Parathyroid adenoma (tissue), 2 donors: ENCODE results near the gene ARHGDIB.

Experiments used
- H2AFZ ChIP-seq: fragments of 300-600 bp; sonication (generic); one replicate; pipeline ENCODE4 v1.7.0; 2017; ENCODE audit warnings: antibody characterized with exemption, mild to moderate bottlenecking
- H3K27ac ChIP-seq: fragments of 300-600 bp; sonication (generic); one replicate; pipeline ENCODE4 v1.7.0; 2017
- H3K27me3 ChIP-seq: fragments of 300-600 bp; sonication (generic); one replicate; pipeline ENCODE4 v1.7.0; 2017; ENCODE audit warnings: low read length; ENCODE audit not compliant: control insufficient read depth, insufficient read depth
- H3K36me3 ChIP-seq: fragments of 300-600 bp; sonication (generic); one replicate; pipeline ENCODE4 v1.7.0; 2017; ENCODE audit warnings: low read length; ENCODE audit not compliant: control insufficient read depth, insufficient read depth
- H3K4me1 ChIP-seq: fragments of 300-600 bp; sonication (generic); one replicate; pipeline ENCODE4 v1.7.0; 2017; ENCODE audit warnings: control low read depth
- H3K4me2 ChIP-seq: fragments of 300-600 bp; sonication (generic); one replicate; pipeline ENCODE4 v1.7.0; 2017; ENCODE audit warnings: low read length
- H3K4me3 ChIP-seq: fragments of 300-600 bp; sonication (generic); one replicate; pipeline ENCODE4 v1.7.0; 2017; ENCODE audit warnings: low read depth, low read length
- H3K79me2 ChIP-seq: fragments of 300-600 bp; sonication (generic); one replicate; pipeline ENCODE4 v1.7.0; 2017; ENCODE audit warnings: control low read depth
- H3K9ac ChIP-seq: fragments of 300-600 bp; sonication (generic); one replicate; pipeline ENCODE4 v1.7.0; 2017; ENCODE audit warnings: mild to moderate bottlenecking
- H3K9me3 ChIP-seq: fragments of 300-600 bp; sonication (generic); one replicate; pipeline ENCODE4 v1.7.0; 2017; ENCODE audit warnings: low read length; ENCODE audit not compliant: control insufficient read depth
- CTCF ChIP-seq: fragments of 300-600 bp; sonication (generic); IDR thresholded peaks from one replicate; pipeline ENCODE4 v1.7.0; 2017; ENCODE audit warnings: antibody characterized with exemption, mild to moderate bottlenecking
- donor health status: primary hyperparathyroidism.

ARHGDIB gene

GRCh38 chr12:14981049-14981448 is 19.6 kb upstream of the ARHGDIB start:
- no peak overlapping the region for H2AFZ ChIP-seq
- no peaks in the 10 kb centered on the region for H3K9me3 ChIP-seq
- H3K4me1 ChIP-seq, result no peaks in the 10 kb centered on the region
- no peaks in the 10 kb centered on the region for H3K79me2 ChIP-seq
- H3K4me2 ChIP-seq, result no peak overlapping the region
- TF ChIP-seq CTCF, result no peak
- no peak overlapping the region for H3K27ac ChIP-seq
- H3K9ac ChIP-seq, result no peak overlapping the region
- no peak overlapping the region for H3K4me3 ChIP-seq
- no peaks in the 10 kb centered on the region for H3K36me3 ChIP-seq
- H3K27me3 ChIP-seq, result no peaks in the 10 kb centered on the region

GRCh38 chr12:14979468-14979867 is 18.1 kb upstream of the ARHGDIB start:
- no peak overlapping the region for H3K9ac ChIP-seq
- no peak overlapping the region for H2AFZ ChIP-seq
- H3K4me2 ChIP-seq, result no peak overlapping the region
- no peak overlapping the region for H3K4me3 ChIP-seq
- TF ChIP-seq CTCF, result no peak
- H3K79me2 ChIP-seq, result no peaks in the 10 kb centered on the region
- H3K27ac ChIP-seq, result no peak overlapping the region
- H3K4me1 ChIP-seq, result no peaks in the 10 kb centered on the region
- no peaks in the 10 kb centered on the region for H3K9me3 ChIP-seq
- H3K36me3 ChIP-seq, result no peaks in the 10 kb centered on the region
- no peaks in the 10 kb centered on the region for H3K27me3 ChIP-seq

- H2AFZ ChIP-seq, result no peak overlapping the region
- H3K4me2 ChIP-seq, result no peak overlapping the region
- H3K27ac ChIP-seq, result no peak overlapping the region
- H3K27me3 ChIP-seq, result no peaks in the 10 kb centered on the region
- no peaks in the 10 kb centered on the region for H3K79me2 ChIP-seq
- no peak for TF ChIP-seq CTCF
- H3K9ac ChIP-seq, result no peak overlapping the region
- no peaks in the 10 kb centered on the region for H3K9me3 ChIP-seq
- H3K4me1 ChIP-seq, result no peaks in the 10 kb centered on the region
- H3K36me3 ChIP-seq, result no peaks in the 10 kb centered on the region
- H3K4me3 ChIP-seq, result no peak overlapping the region
Measured at GRCh38 chr12:14976658-14977057, 15.3 kb upstream of the ARHGDIB start.

GRCh38 chr12:14975457-14975856 is 14.1 kb upstream of the ARHGDIB start:
- Histone ChIP-seq H3K4me1 (no peaks in the 10 kb centered on the region), H3K27ac (no peak overlapping the region), H3K27me3 (no peaks in the 10 kb centered on the region), H3K9me3 (no peaks in the 10 kb centered on the region), H3K79me2 (no peaks in the 10 kb centered on the region), H3K36me3 (no peaks in the 10 kb centered on the region), H3K4me2 (no peak overlapping the region), H2AFZ (no peak overlapping the region), H3K9ac (no peak overlapping the region), H3K4me3 (no peak overlapping the region)
- no peak for TF ChIP-seq CTCF

GRCh38 chr12:14974633-14975032 is 13.2 kb upstream of the ARHGDIB start:
- TF ChIP-seq CTCF, result no peak
- H3K27me3 ChIP-seq, result no peaks in the 10 kb centered on the region
- no peak overlapping the region for H3K4me2 ChIP-seq
- no peak overlapping the region for H3K4me3 ChIP-seq
- no peaks in the 10 kb centered on the region for H3K36me3 ChIP-seq
- no peaks in the 10 kb centered on the region for H3K9me3 ChIP-seq
- H3K79me2 ChIP-seq, result no peaks in the 10 kb centered on the region
- no peak overlapping the region for H3K9ac ChIP-seq
- no peak overlapping the region for H3K27ac ChIP-seq
- no peak overlapping the region for H2AFZ ChIP-seq
- H3K4me1 ChIP-seq, result no peaks in the 10 kb centered on the region
